ENCODE measurements around the gene MARCO.
"Not testable (repeated sequence)": the region's sequence is repeated elsewhere in the genome, so short reads cannot be mapped to it uniquely, and the experiment has no call there.

MARCO gene

GRCh38 chr2:118974103-118974993 lies 32.4 kb downstream of the MARCO start:
- peak; percentile 34 for DNase-seq (ENCODE audit: low spot score)

- peak; percentile 43 for DNase-seq (ENCODE audit: low spot score)
Measured at GRCh38 chr2:118975133-118975532, 33.1 kb downstream of the MARCO start.

GRCh38 chr2:118978064-118978463 lies 36.1 kb downstream of the MARCO start:
- no peak for DNase-seq (ENCODE audit: low spot score)

GRCh38 chr2:118979152-118979861 lies 37.3 kb downstream of the MARCO start:
- DNase-seq (ENCODE audit: low spot score): peak; percentile 35

- DNase-seq (ENCODE audit: low spot score): no peak
Measured at GRCh38 chr2:118980022-118980421, 38.0 kb downstream of the MARCO start.

- DNase-seq (ENCODE audit: low spot score): no peak
Measured at GRCh38 chr2:118980573-118980972, 38.6 kb downstream of the MARCO start.

- DNase-seq (ENCODE audit: low spot score): no peak
Measured at GRCh38 chr2:118981632-118982031, 39.6 kb downstream of the MARCO start.

GRCh38 chr2:118982039-118982438 lies 40.0 kb downstream of the MARCO start:
- DNase-seq (ENCODE audit: low spot score): no peak

GRCh38 chr2:118983133-118983532 lies 41.1 kb downstream of the MARCO start:
- DNase-seq (ENCODE audit: low spot score): no peak

GRCh38 chr2:118983915-118984314 lies 41.9 kb downstream of the MARCO start:
- DNase-seq (ENCODE audit: low spot score): no peak

GRCh38 chr2:118986738-118987137 lies 44.7 kb downstream of the MARCO start:
- peak; percentile 18 for DNase-seq (ENCODE audit: low spot score)

GRCh38 chr2:118987886-118988285 lies 45.9 kb downstream of the MARCO start:
- no peak for DNase-seq (ENCODE audit: low spot score)

- no peak for DNase-seq (ENCODE audit: low spot score)
Measured at GRCh38 chr2:118988706-118989105, 46.7 kb downstream of the MARCO start.

- DNase-seq (ENCODE audit: low spot score): no peak
Measured at GRCh38 chr2:118989481-118989880, 47.5 kb downstream of the MARCO start.

GRCh38 chr2:118990757-118991545 lies 49.0 kb downstream of the MARCO start:
- DNase-seq (ENCODE audit: low spot score): no peak

GRCh38 chr2:118991554-118991953 lies 49.6 kb downstream of the MARCO start:
- DNase-seq (ENCODE audit: low spot score): no peak

- no peak for DNase-seq (ENCODE audit: low spot score)
Measured at GRCh38 chr2:118992740-118993391, 50.9 kb downstream of the MARCO start.

GRCh38 chr2:118993392-118993752 lies 51.4 kb downstream of the MARCO start:
- DNase-seq (ENCODE audit: low spot score): no peak

- no peak for DNase-seq (ENCODE audit: low spot score)
Measured at GRCh38 chr2:118994172-118994700, 52.2 kb downstream of the MARCO start.

GRCh38 chr2:118994778-118995177 lies 52.8 kb downstream of the MARCO start:
- DNase-seq (ENCODE audit: low spot score): no peak

- not testable (repeated sequence) for DNase-seq (ENCODE audit: low spot score)
Measured at GRCh38 chr2:119003856-119004255, 61.9 kb downstream of the MARCO start.

GRCh38 chr2:119004602-119005001 lies 62.6 kb downstream of the MARCO start:
- DNase-seq (ENCODE audit: low spot score): no peak

Data from ecto neural progenitor cell (in vitro differentiated cells).